Glomerular visceral epithelial cell (primary cell): ENCODE results near the gene CCNK.
A peak's percentile ranks its signal among the peaks of the same experiment; 100 is the strongest.

Experiments
- DNase-seq: peaks from one replicate; pipeline ENCODE4 v3.0.0-alpha.2; 2016; ENCODE audit errors: extremely low spot score

The CCNK gene

GRCh38 chr14:99507860-99508640 lies 26.8 kb downstream of the CCNK start:
- no peak for DNase-seq

GRCh38 chr14:99508896-99509629 lies 27.9 kb downstream of the CCNK start:
- DNase-seq = no peak

GRCh38 chr14:99509871-99510555 lies 28.8 kb downstream of the CCNK start:
- no peak for DNase-seq

GRCh38 chr14:99510556-99511139 lies 29.4 kb downstream of the CCNK start:
- no peak for DNase-seq

GRCh38 chr14:99511421-99512109 lies 30.4 kb downstream of the CCNK start:
- DNase-seq = no peak

- no peak for DNase-seq
Observed at GRCh38 chr14:99512110-99512449, 30.9 kb downstream of the CCNK start.

GRCh38 chr14:99512571-99513182 lies 31.5 kb downstream of the CCNK start:
- DNase-seq = no peak

- no peak for DNase-seq
Observed at GRCh38 chr14:99513183-99513694, 32.0 kb downstream of the CCNK start.

GRCh38 chr14:99513946-99514551 lies 32.8 kb downstream of the CCNK start:
- no peak for DNase-seq

- DNase-seq = no peak
Observed at GRCh38 chr14:99514552-99515300, 33.5 kb downstream of the CCNK start.

- no peak for DNase-seq
Observed at GRCh38 chr14:99515301-99516155, 34.3 kb downstream of the CCNK start.

- no peak for DNase-seq
Observed at GRCh38 chr14:99516156-99516870, 35.1 kb downstream of the CCNK start.

- no peak for DNase-seq
Observed at GRCh38 chr14:99516871-99517642, 35.8 kb downstream of the CCNK start.

- no peak for DNase-seq
Observed at GRCh38 chr14:99517643-99518381, 36.6 kb downstream of the CCNK start.

- DNase-seq = peak; percentile 79
Observed at GRCh38 chr14:99518441-99519346, 37.5 kb downstream of the CCNK start.
